Measurements from ENCODE around the gene GCSH.

GRCh38 chr16:81123092-81123852 lies 27.1 kb upstream of the GCSH start:
- no peak for TF ChIP-seq CTCF (IDR thresholded peaks at IDR 0.05)
- TF ChIP-seq SIN3A (IDR thresholded peaks at IDR 0.05; ENCODE audit: borderline replicate concordance, insufficient read depth, low read depth, low read length) = no peak
- no peak for TF ChIP-seq POLR2AphosphoS5 (IDR thresholded peaks at IDR 0.05; ENCODE audit: low read depth, low read length)
- TF ChIP-seq REST (IDR thresholded peaks at IDR 0.05; ENCODE audit: insufficient read depth in 1 of 2, low read depth in 2 of 2, low read length in 1 of 2) = no peak
